Hepatocyte (in vitro differentiated cells): ENCODE measurements around the gene SHISAL1.

Experiments
- EZH2 ChIP-seq: fragments of 200-600 bp; sonication (generic); IDR thresholded peaks from 2 replicates; pipeline ENCODE4 v1.6.1; 2016; ENCODE audit warnings: antibody characterized with exemption, mild to moderate bottlenecking, borderline replicate concordance
- EZH2phosphoT487 ChIP-seq: fragments of 200-600 bp; sonication (generic); IDR thresholded peaks from one replicate; pipeline ENCODE4 v1.6.1; 2018; ENCODE audit warnings: antibody characterized with exemption, mild to moderate bottlenecking, low read depth, moderate library complexity; ENCODE audit not compliant: unreplicated experiment, severe bottlenecking
- TF ChIP-seq, protein P1 (sequence below): fragments of 200-600 bp; sonication (generic); IDR thresholded peaks from 2 replicates; pipeline ENCODE4 v1.5.1; 2016; ENCODE audit warnings: antibody characterized with exemption, mild to moderate bottlenecking; ENCODE audit not compliant: poor library complexity

- TF ChIP-seq, protein P1, sequence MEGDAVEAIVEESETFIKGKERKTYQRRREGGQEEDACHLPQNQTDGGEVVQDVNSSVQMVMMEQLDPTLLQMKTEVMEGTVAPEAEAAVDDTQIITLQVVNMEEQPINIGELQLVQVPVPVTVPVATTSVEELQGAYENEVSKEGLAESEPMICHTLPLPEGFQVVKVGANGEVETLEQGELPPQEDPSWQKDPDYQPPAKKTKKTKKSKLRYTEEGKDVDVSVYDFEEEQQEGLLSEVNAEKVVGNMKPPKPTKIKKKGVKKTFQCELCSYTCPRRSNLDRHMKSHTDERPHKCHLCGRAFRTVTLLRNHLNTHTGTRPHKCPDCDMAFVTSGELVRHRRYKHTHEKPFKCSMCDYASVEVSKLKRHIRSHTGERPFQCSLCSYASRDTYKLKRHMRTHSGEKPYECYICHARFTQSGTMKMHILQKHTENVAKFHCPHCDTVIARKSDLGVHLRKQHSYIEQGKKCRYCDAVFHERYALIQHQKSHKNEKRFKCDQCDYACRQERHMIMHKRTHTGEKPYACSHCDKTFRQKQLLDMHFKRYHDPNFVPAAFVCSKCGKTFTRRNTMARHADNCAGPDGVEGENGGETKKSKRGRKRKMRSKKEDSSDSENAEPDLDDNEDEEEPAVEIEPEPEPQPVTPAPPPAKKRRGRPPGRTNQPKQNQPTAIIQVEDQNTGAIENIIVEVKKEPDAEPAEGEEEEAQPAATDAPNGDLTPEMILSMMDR, result no peak
- TF ChIP-seq EZH2 (no peak), EZH2phosphoT487 (no peak)
These were observed 35.2 kb downstream of the SHISAL1 start for GRCh38 chr22:44277386-44278135.
